Measurements from ENCODE around the gene DICER1. TPM values are rescaled to one million over a fixed set of nuclear protein-coding genes. Genes with fewer than 3 reads are reported as not detected.

DICER1 gene
- polyA plus RNA-seq, 1 donor from 2014 or later, result 93.8 TPM

DNA sequence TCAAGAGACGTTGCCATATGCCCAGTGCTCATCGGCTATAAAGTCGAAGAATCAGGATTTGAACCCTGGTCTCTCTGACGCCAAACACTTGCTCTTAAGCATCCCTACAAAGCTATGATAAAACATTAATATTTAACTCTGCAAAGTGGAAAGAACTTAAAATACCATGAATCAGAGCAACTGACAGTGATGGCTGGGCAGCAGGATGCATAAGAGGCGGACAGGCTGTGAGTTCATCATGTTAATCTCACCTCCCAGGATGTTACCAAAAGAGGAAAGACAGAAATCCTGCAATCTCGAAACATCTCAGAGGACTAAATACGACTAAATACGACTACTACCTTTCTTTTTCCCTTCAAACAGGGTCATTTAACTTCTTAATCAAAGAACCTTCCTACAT, 5.8 kb downstream of the DICER1 start:
- TF ChIP-seq EZH2 (IDR thresholded peaks at IDR 0.05; ENCODE audit: borderline replicate concordance, insufficient read depth, low read length, poor library complexity, severe bottlenecking) (no peak), POLR2AphosphoS5 (IDR thresholded peaks at IDR 0.05) (no peak), RAD21 (conservative IDR thresholded peaks at IDR 0.05) (no peak), MXI1 (conservative IDR thresholded peaks at IDR 0.05; ENCODE audit: poor library complexity, severe bottlenecking) (no peak), EP300 (conservative IDR thresholded peaks at IDR 0.05; ENCODE audit: poor library complexity, severe bottlenecking) (no peak)
- TF ChIP-seq, protein P1, sequence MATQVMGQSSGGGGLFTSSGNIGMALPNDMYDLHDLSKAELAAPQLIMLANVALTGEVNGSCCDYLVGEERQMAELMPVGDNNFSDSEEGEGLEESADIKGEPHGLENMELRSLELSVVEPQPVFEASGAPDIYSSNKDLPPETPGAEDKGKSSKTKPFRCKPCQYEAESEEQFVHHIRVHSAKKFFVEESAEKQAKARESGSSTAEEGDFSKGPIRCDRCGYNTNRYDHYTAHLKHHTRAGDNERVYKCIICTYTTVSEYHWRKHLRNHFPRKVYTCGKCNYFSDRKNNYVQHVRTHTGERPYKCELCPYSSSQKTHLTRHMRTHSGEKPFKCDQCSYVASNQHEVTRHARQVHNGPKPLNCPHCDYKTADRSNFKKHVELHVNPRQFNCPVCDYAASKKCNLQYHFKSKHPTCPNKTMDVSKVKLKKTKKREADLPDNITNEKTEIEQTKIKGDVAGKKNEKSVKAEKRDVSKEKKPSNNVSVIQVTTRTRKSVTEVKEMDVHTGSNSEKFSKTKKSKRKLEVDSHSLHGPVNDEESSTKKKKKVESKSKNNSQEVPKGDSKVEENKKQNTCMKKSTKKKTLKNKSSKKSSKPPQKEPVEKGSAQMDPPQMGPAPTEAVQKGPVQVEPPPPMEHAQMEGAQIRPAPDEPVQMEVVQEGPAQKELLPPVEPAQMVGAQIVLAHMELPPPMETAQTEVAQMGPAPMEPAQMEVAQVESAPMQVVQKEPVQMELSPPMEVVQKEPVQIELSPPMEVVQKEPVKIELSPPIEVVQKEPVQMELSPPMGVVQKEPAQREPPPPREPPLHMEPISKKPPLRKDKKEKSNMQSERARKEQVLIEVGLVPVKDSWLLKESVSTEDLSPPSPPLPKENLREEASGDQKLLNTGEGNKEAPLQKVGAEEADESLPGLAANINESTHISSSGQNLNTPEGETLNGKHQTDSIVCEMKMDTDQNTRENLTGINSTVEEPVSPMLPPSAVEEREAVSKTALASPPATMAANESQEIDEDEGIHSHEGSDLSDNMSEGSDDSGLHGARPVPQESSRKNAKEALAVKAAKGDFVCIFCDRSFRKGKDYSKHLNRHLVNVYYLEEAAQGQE (IDR thresholded peaks at IDR 0.05; ENCODE audit: borderline replicate concordance), result no peak
- H3K27ac ChIP-seq (ENCODE audit: low read length), result no peak overlapping the region

GRCh38 chr14:95150910-95151309, 6.4 kb downstream of the DICER1 start:
- Histone ChIP-seq H3K36me3 (ENCODE audit: insufficient read depth, low read length) (no peaks in the 10 kb centered on the region), H3K27ac (ENCODE audit: low read length) (no peak overlapping the region), H3K9me3 (ENCODE audit: low read length) (no peaks in the 10 kb centered on the region), H3K4me3 (ENCODE audit: low read length) (no peak overlapping the region), H3K79me2 (replicated peaks; ENCODE audit: insufficient read depth, low read length) (peaks cover 97% of the 10 kb centered on the region), H3K4me2 (ENCODE audit: low read length) (no peak overlapping the region), H3F3A (ENCODE audit: insufficient read depth, low read length, poor library complexity, severe bottlenecking) (no peaks in the 10 kb centered on the region), H4K20me1 (ENCODE audit: insufficient read depth) (no peaks in the 10 kb centered on the region), H2AFZ (ENCODE audit: low read depth, low read length) (no peak overlapping the region), H3K27me3 (ENCODE audit: insufficient read depth, low read depth, low read length) (no peaks in the 10 kb centered on the region), H3K9ac (ENCODE audit: low read length) (no peak overlapping the region), H3K9me2 (ENCODE audit: insufficient read depth, low read length) (no peaks in the 10 kb centered on the region)
- TF ChIP-seq MXI1 (conservative IDR thresholded peaks at IDR 0.05; ENCODE audit: poor library complexity, severe bottlenecking), result no peak
- TF ChIP-seq EZH2 (IDR thresholded peaks at IDR 0.05; ENCODE audit: borderline replicate concordance, insufficient read depth, low read length, poor library complexity, severe bottlenecking), result no peak
- no peak for TF ChIP-seq CTCF (IDR thresholded peaks at IDR 0.05; ENCODE audit: poor library complexity, severe bottlenecking)
- no peak for TF ChIP-seq POLR2AphosphoS5 (IDR thresholded peaks at IDR 0.05)
- TF ChIP-seq EP300 (conservative IDR thresholded peaks at IDR 0.05; ENCODE audit: poor library complexity, severe bottlenecking), result no peak
- no peak for TF ChIP-seq SMC3 (conservative IDR thresholded peaks at IDR 0.05; ENCODE audit: poor library complexity)
- TF ChIP-seq TAF1 (IDR thresholded peaks at IDR 0.05; ENCODE audit: low read depth), result no peak
- TF ChIP-seq RAD21 (conservative IDR thresholded peaks at IDR 0.05), result no peak
- TF ChIP-seq, protein P1 (IDR thresholded peaks at IDR 0.05; ENCODE audit: borderline replicate concordance), result no peak

More for the DNA sequence above, 5.8 kb downstream of the DICER1 start:
- Histone ChIP-seq H3K4me3 (ENCODE audit: low read length) (no peak overlapping the region), H3K9me2 (ENCODE audit: insufficient read depth, low read length) (no peaks in the 10 kb centered on the region), H3K79me2 (replicated peaks; ENCODE audit: insufficient read depth, low read length) (peaks cover 97% of the 10 kb centered on the region), H4K20me1 (ENCODE audit: insufficient read depth) (no peaks in the 10 kb centered on the region), H3F3A (ENCODE audit: insufficient read depth, low read length, poor library complexity, severe bottlenecking) (no peaks in the 10 kb centered on the region), H3K4me2 (ENCODE audit: low read length) (no peak overlapping the region), H3K9ac (ENCODE audit: low read length) (no peak overlapping the region), H3K9me3 (ENCODE audit: low read length) (no peaks in the 10 kb centered on the region), H2AFZ (ENCODE audit: low read depth, low read length) (no peak overlapping the region), H3K27me3 (ENCODE audit: insufficient read depth, low read depth, low read length) (no peaks in the 10 kb centered on the region), H3K36me3 (ENCODE audit: insufficient read depth, low read length) (no peaks in the 10 kb centered on the region)

All from neural cell (in vitro differentiated cells).